ENCODE results near the gene MN1.

GRCh38 chr22:27784120-27784475 is 17.5 kb downstream of the MN1 start:
- no peak for TF ChIP-seq CTCF (conservative IDR thresholded peaks at IDR 0.05 in 1 of 2, IDR thresholded peaks at IDR 0.05 in 1 of 2; ENCODE audit: low read depth in 1 of 2, low read length in 2 of 2)
- no peak for TF ChIP-seq EZH2 (IDR thresholded peaks at IDR 0.05; ENCODE audit: low read length, missing control alignments)
